ENCODE data around the gene CPXM1.
"Not testable (repeated sequence)": the region's sequence is repeated elsewhere in the genome, so short reads cannot be mapped to it uniquely, and the experiment has no call there.

CPXM1 gene

DNA sequence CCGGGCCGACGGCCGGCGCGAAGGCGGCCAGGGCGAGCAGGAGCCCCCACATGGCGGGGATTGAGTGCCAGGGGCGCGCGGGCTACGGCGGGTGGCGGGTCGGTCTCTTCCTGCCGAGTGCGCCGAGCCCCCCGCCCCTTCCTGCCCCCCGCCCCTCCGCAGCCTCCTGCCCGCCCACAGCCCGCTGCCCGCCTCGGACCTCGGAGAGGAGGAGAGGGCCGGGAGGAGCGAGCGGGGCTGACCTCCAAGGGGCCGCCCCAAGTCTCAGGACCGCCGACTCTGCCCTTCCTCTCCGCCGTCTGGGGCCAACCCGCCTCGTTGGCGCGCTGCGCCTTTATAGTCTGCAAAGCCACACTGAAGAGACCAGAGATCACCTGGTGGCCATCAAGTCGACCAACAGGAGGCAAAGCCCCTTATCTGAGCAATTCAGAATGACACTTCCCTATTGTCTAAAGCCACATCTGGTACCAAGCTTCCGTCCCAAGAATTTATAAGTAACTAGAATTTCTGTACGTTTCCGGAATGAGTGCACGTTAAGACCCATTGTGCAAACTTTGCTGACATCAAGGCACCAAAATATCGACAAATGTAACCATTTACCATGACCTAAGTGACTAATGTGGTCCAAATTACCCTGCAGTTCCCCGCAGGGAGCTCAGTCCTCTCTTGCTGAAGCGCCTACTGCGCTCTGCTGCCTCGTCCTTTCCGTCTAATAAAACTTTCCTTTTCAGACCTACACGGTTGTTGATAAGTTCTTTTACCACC is at the start of gene CPXM1:
Gene CPXM1, minus strand, starts transcription at position 107 of the 765 bp plus-strand sequence. Its CDS starts 55 bp downstream, at position 52.
- no peak for DNase-seq (ENCODE audit: low read depth in 2 of 2)

DNA sequence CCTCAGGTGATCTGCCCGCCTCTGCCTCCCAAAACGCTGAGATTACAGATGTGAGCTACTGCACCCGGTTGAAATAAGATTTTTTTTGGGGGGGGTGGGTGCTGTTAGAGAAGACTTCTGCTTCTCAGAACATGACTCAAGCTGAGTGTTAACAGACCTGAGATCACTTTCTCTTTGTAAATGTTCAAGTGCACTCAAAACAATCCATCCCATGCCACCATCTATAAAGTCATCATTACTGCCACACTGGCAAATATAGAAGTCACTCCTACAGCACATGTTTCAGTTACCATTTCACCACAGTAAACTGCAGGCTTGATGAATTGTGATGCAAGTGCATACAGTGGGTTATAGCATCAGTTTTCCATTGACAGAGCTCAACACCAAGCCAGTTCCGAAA is 49.1 kb upstream of the CPXM1 start:
- no peak for DNase-seq (ENCODE audit: low read depth in 2 of 2)

DNA sequence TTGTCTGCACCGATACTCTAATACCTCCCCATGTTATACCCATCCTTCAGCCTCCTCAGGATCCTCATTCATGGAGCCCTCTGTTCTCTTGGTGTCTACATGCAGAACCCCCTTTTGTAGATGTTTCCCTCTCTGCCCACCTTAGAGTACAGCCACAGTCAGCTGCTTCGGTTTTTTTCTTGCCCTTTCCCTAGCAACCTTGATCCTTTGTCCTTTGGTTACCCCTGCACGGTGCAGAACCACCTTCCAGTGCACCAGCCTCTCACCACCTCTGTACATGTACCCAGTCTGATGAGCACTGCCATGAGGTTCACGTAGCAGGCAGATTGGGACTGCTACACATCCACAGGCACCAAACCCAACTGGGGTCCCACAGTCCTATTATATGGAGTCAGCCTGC is 47.4 kb upstream of the CPXM1 start:
- no peak for DNase-seq (ENCODE audit: low read depth in 2 of 2)

GRCh38 chr20:2846698-2847097 is 46.3 kb upstream of the CPXM1 start:
- no peak for DNase-seq (ENCODE audit: low read depth in 2 of 2)

- no peak for DNase-seq (ENCODE audit: low read depth in 2 of 2)
Measured at GRCh38 chr20:2845607-2846006, 45.2 kb upstream of the CPXM1 start.

DNA sequence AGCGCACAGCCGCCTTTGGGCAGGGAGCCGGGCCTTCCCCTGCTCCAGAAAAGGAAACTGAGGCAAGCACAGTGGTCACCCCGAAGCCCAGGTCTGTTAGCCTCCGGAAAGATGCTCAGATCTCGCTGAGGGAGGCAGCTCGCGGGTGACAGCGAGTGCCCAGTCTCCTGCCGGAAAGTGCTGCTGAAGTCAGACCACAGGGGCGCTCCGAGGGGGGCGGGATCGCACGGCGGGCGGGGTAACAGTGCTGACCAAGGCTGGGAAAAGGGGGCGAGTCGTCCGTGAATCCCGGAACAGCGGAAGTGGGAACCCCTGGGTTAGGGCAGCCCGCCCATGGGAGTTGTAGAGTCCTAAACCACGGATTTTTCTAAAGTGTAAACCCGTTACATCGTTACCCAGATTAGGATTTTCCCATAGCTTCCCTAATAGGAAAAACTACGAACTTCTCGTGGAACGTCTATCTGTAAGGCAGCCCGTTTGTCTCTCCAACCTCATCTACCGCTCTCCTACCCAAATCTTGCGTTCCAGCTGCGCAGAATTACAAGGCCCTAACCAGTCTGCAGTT is 40.6 kb upstream of the CPXM1 start:
- no peak for DNase-seq (ENCODE audit: low read depth in 2 of 2)

GRCh38 chr20:2840138-2840966 is 39.9 kb upstream of the CPXM1 start, which contains the start of the genes PCED1A and VPS16:
PCED1A (minus strand) TSS chr20:2840655; CDS start chr20:2839912, 743 bp downstream.
VPS16 (plus strand) TSS chr20:2840745; CDS start chr20:2840775, 30 bp downstream.
- DNase-seq (ENCODE audit: low read depth in 2 of 2) = peak; percentile 76 to 79

- no peak for DNase-seq (ENCODE audit: low read depth in 2 of 2)
Measured at GRCh38 chr20:2839732-2840137, 39.3 kb upstream of the CPXM1 start.

- DNase-seq (ENCODE audit: low read depth in 2 of 2) = no peak
Measured at GRCh38 chr20:2838847-2839671, 38.6 kb upstream of the CPXM1 start.

DNA sequence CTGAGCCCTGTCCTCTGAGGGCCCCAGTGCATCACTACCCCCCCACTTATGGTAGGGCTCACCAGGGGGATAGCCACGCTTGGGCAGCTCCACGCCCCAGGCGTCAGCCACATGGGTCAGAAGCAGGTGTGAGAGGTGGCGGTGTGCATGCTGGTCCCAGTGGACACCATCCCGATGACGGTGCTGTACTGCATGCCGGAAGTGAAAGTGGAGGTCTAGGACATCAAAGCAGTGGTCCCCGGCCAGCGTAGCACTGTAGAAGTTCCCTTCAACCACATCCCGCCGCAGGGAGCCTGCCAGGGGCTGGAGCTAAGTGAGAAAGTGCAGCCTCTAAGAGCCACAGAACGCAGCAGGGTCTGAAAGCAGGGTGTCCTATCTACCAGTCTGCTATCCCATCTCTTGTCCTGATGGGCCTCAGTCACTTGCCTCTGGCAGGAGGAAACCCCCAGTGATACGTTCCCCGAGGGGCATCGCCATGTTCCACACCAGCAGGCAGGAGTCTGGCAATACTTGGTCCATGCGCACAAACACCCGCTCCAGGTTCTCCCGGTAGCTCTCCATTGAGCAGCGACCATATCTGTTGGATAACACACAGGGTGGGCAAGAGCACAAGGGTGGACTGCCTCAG is 37.9 kb upstream of the CPXM1 start:
- no peak for DNase-seq (ENCODE audit: low read depth in 2 of 2)

DNA sequence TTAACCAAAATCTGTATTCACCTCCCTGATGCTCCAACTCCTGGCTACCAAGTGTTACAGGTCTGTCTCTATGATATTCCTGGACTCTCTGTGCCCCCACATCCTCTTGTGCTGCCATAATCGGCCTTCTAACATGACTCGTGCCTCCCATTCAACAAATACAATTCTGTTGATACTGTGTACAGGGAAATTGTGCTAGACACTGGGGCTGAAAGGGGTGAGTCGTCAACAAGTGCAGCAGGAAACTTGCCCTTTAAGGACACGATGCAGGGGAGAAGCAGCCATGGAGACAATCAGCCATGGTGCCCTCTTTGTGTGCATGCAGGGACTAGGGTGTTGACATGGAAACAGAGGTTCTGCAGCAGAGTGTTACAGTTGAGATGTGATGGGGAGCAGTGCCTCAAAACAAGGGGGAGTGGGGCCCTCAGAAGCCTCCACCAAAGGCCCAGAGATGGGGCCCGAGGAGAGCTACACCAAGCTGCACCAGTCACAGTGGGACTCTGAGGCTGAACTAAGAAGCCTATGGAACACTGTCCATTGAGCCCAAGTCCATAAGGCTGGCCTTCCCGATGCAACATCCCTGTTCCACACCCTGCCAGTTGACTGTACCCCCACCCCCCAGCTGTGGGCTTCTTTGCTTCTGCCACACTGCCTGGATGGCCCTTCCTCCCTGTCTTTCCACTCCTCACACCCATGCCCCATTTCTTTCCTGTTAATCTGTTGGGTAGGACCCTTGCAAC is 37.0 kb upstream of the CPXM1 start:
- DNase-seq (ENCODE audit: low read depth in 2 of 2) = no peak

- DNase-seq (ENCODE audit: low read depth in 2 of 2) = no peak
Measured at GRCh38 chr20:2836035-2836434, 35.6 kb upstream of the CPXM1 start.

GRCh38 chr20:2835331-2835796 is 34.9 kb upstream of the CPXM1 start:
- DNase-seq (ENCODE audit: low read depth in 2 of 2) = no peak

DNA sequence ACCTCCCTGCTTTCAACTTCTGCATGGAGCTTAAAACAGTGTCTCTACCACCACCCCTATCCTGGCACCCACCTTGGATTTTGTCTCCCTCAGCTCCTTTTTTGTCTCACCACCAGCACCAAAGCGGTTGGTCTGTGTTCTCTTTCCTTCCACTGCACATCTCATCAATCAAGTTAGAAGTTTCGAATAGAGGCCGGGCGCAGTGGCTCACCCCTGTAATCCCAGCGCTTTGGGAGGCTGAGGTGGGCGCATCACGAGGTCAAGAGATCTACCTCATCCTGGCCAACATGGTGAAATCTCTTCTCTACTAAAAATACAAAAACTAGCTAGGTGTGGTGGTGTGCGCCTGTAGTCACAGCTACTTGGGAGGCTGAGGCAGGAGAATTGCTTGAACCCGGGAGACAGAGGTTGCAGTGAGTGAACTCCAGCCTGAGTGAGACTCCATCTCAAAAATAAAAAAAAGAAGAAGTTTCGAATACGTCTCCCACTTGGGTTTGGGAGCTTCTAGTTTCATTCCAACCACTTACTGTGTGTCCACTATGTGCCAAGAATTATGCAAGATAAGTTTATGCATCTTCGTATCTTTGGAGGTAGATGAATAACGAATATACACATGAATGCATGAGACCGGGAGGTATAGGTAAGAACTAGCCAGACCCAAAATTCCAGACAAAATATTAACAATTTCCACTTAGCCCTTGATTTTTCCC is 34.1 kb upstream of the CPXM1 start:
- no peak for DNase-seq (ENCODE audit: low read depth in 2 of 2)

- no peak for DNase-seq (ENCODE audit: low read depth in 2 of 2)
Measured at GRCh38 chr20:2833761-2834160, 33.3 kb upstream of the CPXM1 start.

- DNase-seq (ENCODE audit: low read depth in 2 of 2) = not testable (repeated sequence)
Measured at GRCh38 chr20:2831206-2831605, 30.8 kb upstream of the CPXM1 start.

GRCh38 chr20:2829376-2829775 is 28.9 kb upstream of the CPXM1 start:
- no peak for DNase-seq (ENCODE audit: low read depth in 2 of 2)

GRCh38 chr20:2826655-2827054 is 26.2 kb upstream of the CPXM1 start:
- no peak for DNase-seq (ENCODE audit: low read depth in 2 of 2)

DNA sequence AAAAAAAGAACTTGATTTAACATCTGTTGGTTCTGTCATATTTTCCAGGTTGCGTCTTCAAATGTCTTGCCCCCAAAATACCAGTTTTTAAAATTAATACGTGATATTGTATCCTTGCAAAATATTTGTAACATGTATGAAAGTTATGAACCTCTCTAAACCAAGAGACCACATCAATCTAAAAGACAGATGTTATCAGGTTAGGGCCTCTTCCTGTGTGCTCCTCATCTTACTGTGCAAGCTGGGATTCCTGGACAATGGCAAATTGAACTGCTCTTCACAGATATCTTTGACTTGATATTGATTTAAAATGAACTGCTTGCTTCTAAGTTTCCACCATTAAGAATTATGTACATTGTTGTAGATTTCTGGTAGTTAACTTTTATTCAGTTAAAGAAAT is 25.3 kb upstream of the CPXM1 start:
- no peak for DNase-seq (ENCODE audit: low read depth in 2 of 2)

DNA sequence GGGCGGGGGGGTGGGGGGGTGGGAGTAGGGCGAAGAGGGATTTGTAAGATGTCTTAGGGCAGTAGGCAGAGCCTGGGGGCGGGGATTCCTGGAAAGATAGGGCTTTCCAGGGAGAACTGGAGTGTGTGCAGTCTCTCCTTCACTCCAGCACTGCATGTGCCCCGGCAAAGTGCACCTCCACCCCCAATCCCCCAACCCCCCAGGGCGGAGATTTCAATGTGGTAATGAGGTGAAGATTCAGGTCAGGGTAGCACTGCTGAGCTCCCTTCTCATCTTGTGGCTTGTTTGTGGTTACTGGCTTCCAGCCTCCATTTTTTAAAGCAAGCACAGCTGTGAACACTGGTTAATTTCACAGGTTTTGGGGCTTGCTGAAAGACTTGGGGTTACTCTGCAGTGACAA is 21.6 kb upstream of the CPXM1 start:
- no peak for DNase-seq (ENCODE audit: low read depth in 2 of 2)
